ENCODE measurements around the gene VPS54. TPM values are rescaled to one million over a fixed set of nuclear protein-coding genes. Genes with fewer than 3 reads are reported as not detected.
A peak's percentile ranks its signal among the peaks of the same experiment; 100 is the strongest.

Gene VPS54
- polyA plus RNA-seq, 1 of the 3 experiments (the other 2 are of a cell fraction): 5.3 TPM

DNA sequence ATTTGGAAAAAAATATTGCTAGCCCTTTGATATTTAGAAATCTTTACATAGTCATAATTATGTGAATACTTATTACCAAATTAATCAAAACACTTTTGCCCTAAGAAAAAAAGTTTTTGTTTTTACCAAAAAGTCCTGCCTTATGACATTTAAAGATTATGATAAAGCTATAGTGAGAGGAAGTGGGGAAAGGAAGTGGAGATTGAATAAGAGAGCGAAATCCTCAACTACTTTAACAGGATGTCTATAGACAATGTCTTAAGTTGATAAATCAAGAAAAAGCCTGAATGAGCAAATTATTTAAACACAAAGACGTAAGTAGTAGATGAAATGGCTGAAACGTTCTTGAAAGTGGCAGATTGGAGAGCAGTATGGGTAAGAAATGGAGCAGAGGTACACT, 20.9 kb upstream of the VPS54 start (continued):
- TF ChIP-seq SMC3 (IDR thresholded peaks at IDR 0.05; ENCODE audit: low read depth, low read length) (no peak), TCF12 (IDR thresholded peaks at IDR 0.05) (no peak), GATA2 (CRISPR knock-in tag; IDR thresholded peaks at IDR 0.05) (no peak), NFIC (IDR thresholded peaks at IDR 0.05; ENCODE audit: borderline replicate concordance) (no peak), NRF1 (IDR thresholded peaks at IDR 0.05; ENCODE audit: low read depth, low read length) (no peak), MEF2A (IDR thresholded peaks at IDR 0.05; ENCODE audit: borderline replicate concordance, low read depth) (no peak), TEAD4 (IDR thresholded peaks at IDR 0.05; ENCODE audit: borderline replicate concordance, insufficient read depth) (no peak), RXRA (IDR thresholded peaks at IDR 0.05; ENCODE audit: borderline replicate concordance, low read depth) (no peak)
- TF ChIP-seq, protein P1, sequence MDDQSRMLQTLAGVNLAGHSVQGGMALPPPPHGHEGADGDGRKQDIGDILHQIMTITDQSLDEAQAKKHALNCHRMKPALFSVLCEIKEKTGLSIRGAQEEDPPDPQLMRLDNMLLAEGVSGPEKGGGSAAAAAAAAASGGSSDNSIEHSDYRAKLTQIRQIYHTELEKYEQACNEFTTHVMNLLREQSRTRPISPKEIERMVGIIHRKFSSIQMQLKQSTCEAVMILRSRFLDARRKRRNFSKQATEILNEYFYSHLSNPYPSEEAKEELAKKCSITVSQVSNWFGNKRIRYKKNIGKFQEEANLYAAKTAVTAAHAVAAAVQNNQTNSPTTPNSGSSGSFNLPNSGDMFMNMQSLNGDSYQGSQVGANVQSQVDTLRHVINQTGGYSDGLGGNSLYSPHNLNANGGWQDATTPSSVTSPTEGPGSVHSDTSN (IDR thresholded peaks at IDR 0.05): no peak

DNA sequence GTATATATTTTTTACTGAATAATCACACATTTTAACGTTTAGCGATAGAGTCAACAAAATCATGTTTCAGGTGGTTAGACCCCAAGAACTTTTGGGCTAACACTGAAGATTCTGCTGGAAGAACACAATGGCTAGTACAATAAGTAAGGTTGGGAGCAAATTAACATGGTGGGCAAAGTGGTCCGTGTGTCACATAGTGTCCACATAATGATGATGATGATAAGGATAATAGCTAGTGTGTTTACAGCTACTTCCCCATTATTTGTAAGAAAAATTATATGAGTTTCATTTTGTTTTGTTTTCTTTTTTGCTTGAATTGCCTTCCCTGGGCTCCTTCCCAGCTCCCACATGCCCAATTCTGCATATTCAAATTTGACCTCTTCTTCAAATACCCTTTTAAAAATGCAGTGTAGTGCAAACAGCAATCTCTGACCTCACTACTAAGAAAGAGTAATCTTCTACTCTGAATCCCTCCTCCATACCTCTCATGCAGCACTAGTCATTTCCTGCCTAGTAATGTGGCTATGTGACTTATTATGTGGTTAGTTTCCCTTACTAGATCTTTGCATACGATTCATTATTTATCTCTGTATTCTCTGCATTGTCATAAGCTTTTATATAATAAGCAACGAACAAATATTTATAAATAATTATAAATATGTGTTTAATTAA, 16.9 kb upstream of the VPS54 start:
- peak overlapping the region; percentile 20; the same call in 1 of the 2 replicates for H3K4me2 ChIP-seq
- H3K27ac ChIP-seq (ENCODE audit: low read depth in 2 of 2, low read length in 1 of 2): peak overlapping the region in 1 of 2 experiments; percentile 7; a peak in 1 of 4 replicates
- H3K36me3 ChIP-seq (replicated peaks in 1 of 2; ENCODE audit: control insufficient read depth in 1 of 2, insufficient read depth in 2 of 2, low read length in 1 of 2): no peaks in the 10 kb centered on the region
- H2AFZ ChIP-seq (ENCODE audit: low read depth): peak overlapping the region; percentile 43; the same call in 1 of the 2 replicates
- H3K4me3 ChIP-seq (ENCODE audit: low read depth in 2 of 2, low read length in 1 of 2): no peak overlapping the region
- H3F3A ChIP-seq (replicated peaks; ENCODE audit: insufficient read depth): peaks cover 9% of the 10 kb centered on the region
- no peak for DNase-seq
- POLR2A ChIA-PET: interaction anchor here (0.6 kb wide), 1 partner anchor 78 kb away, joined by 3 read pairs; no protein-coding TSS in a partner anchor
- no peaks in the 10 kb centered on the region for H4K20me1 ChIP-seq (ENCODE audit: insufficient read depth)
- no peaks in the 10 kb centered on the region for H3K27me3 ChIP-seq (ENCODE audit: insufficient read depth)
- H3K9ac ChIP-seq: no peak overlapping the region
- H3K79me2 ChIP-seq (ENCODE audit: insufficient read depth): no peaks in the 10 kb centered on the region
- 48% methylated on average over 5 of the region's 5 CpGs for WGBS (ENCODE audit: low lambda C conversion rate)
- H3K4me1 ChIP-seq (ENCODE audit: control insufficient read depth in 1 of 2, insufficient read depth in 2 of 2, low read depth in 1 of 2, low read length in 1 of 2): peaks cover 0 to 10% of the 10 kb centered on the region in 2 experiments; a peak in 1 of 4 replicates
- no peaks in the 10 kb centered on the region for H3K9me3 ChIP-seq
- H3K9me2 ChIP-seq: no peaks in the 10 kb centered on the region
- CTCF ChIA-PET: interaction anchor here (0.9 to 2.2 kb wide), 2 partner anchors 9 to 14 kb away, joined by 4 to 10 read pairs; no protein-coding TSS in a partner anchor
- peak; percentile 36; the same call in 1 of the 2 replicates for TF ChIP-seq TCF12 (IDR thresholded peaks at IDR 0.05)
- peak; percentile 24; the same call in 1 of the 2 replicates for TF ChIP-seq JUND (IDR thresholded peaks at IDR 0.05)
- no peak for TF ChIP-seq EP300 (IDR thresholded peaks at IDR 0.05; ENCODE audit: borderline replicate concordance in 1 of 2, low read depth in 1 of 2, low read length in 1 of 2)
- no peak for TF ChIP-seq MXI1 (IDR thresholded peaks at IDR 0.05; ENCODE audit: low read depth, low read length)
- no peak for TF ChIP-seq SIN3A (IDR thresholded peaks at IDR 0.05; ENCODE audit: borderline replicate concordance, low read depth, low read length)
- TF ChIP-seq FOSL2 (IDR thresholded peaks at IDR 0.05; ENCODE audit: borderline replicate concordance, low read depth): peak; percentile 33; the same call in 1 of the 2 replicates
- no peak for TF ChIP-seq TEAD4 (IDR thresholded peaks at IDR 0.05; ENCODE audit: borderline replicate concordance, insufficient read depth)
- TF ChIP-seq FOXM1 (IDR thresholded peaks at IDR 0.05; ENCODE audit: low read depth): no peak
- TF ChIP-seq GATA2 (CRISPR knock-in tag; IDR thresholded peaks at IDR 0.05): no peak
- no peak for TF ChIP-seq MEF2A (IDR thresholded peaks at IDR 0.05; ENCODE audit: borderline replicate concordance, low read depth)
- TF ChIP-seq RFX5 (IDR thresholded peaks at IDR 0.05; ENCODE audit: low read length): no peak
- TF ChIP-seq, protein P2, sequence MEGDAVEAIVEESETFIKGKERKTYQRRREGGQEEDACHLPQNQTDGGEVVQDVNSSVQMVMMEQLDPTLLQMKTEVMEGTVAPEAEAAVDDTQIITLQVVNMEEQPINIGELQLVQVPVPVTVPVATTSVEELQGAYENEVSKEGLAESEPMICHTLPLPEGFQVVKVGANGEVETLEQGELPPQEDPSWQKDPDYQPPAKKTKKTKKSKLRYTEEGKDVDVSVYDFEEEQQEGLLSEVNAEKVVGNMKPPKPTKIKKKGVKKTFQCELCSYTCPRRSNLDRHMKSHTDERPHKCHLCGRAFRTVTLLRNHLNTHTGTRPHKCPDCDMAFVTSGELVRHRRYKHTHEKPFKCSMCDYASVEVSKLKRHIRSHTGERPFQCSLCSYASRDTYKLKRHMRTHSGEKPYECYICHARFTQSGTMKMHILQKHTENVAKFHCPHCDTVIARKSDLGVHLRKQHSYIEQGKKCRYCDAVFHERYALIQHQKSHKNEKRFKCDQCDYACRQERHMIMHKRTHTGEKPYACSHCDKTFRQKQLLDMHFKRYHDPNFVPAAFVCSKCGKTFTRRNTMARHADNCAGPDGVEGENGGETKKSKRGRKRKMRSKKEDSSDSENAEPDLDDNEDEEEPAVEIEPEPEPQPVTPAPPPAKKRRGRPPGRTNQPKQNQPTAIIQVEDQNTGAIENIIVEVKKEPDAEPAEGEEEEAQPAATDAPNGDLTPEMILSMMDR (IDR thresholded peaks at IDR 0.05): no peak
- TF ChIP-seq CHD2 (IDR thresholded peaks at IDR 0.05; ENCODE audit: low read length, partially characterized antibody): no peak
- TF ChIP-seq, protein P1 (IDR thresholded peaks at IDR 0.05): peak; percentile 46
- TF ChIP-seq POLR2AphosphoS5 (IDR thresholded peaks at IDR 0.05; ENCODE audit: low read depth, low read length): no peak
- no peak for TF ChIP-seq FOXJ3 (CRISPR knock-in tag; IDR thresholded peaks at IDR 0.05)
- TF ChIP-seq ELF1 (IDR thresholded peaks at IDR 0.05): no peak
- TF ChIP-seq RXRA (IDR thresholded peaks at IDR 0.05; ENCODE audit: borderline replicate concordance, low read depth): no peak
